DOHH2 (cell line): ENCODE data around the gene ABCA10.

Source experiments
- H3F3A ChIP-seq: fragments of 200-600 bp; sonication (generic), shearing (Covaris generic); 2 replicates; pipeline ENCODE4 v1.6.0; 2016; ENCODE audit warnings: antibody characterized with exemption, mild to moderate bottlenecking; ENCODE audit not compliant: control insufficient read depth, insufficient read depth
- H3K27ac ChIP-seq: fragments of 200-600 bp; sonication (generic); 2 replicates; pipeline ENCODE4 v1.5.1; 2014; ENCODE audit warnings: low read depth, mild to moderate bottlenecking, low read length, moderate library complexity
- H3K27me3 ChIP-seq: fragments of 200-600 bp; sonication (generic); 2 replicates; pipeline ENCODE4 v1.6.1; 2014; ENCODE audit warnings: mild to moderate bottlenecking, low read length, mixed read lengths; ENCODE audit not compliant: control insufficient read depth
- H3K36me3 ChIP-seq: fragments of 200-600 bp; sonication (generic); 2 replicates; pipeline ENCODE4 v1.6.1; 2014; ENCODE audit warnings: mild to moderate bottlenecking, low read length, moderate library complexity, mixed read lengths; ENCODE audit not compliant: control insufficient read depth
- H3K4me1 ChIP-seq: fragments of 200-600 bp; sonication (generic); 2 replicates; pipeline ENCODE4 v1.6.1; 2014; ENCODE audit warnings: mild to moderate bottlenecking, low read length, mixed read lengths; ENCODE audit not compliant: control insufficient read depth
- H3K4me2 ChIP-seq: fragments of 200-600 bp; sonication (generic); 2 replicates; pipeline ENCODE4 v1.6.0; 2014; ENCODE audit warnings: mild to moderate bottlenecking, low read length, moderate library complexity
- H3K4me3 ChIP-seq: fragments of 200-600 bp; sonication (generic); 2 replicates; pipeline ENCODE4 v1.5.1; 2014; ENCODE audit warnings: mild to moderate bottlenecking, low read length, mixed read lengths
- H3K79me2 ChIP-seq: fragments of 200-600 bp; sonication (generic); 2 replicates; pipeline ENCODE4 v1.6.1; 2014; ENCODE audit warnings: mild to moderate bottlenecking, low read length, mixed read lengths; ENCODE audit not compliant: control insufficient read depth
- H3K9me2 ChIP-seq: fragments of 200-600 bp; sonication (generic); replicated peaks from 2 replicates; pipeline ENCODE4 v1.6.1; 2014; ENCODE audit warnings: mild to moderate bottlenecking, low read length, mixed read lengths; ENCODE audit not compliant: control insufficient read depth
- H3K9me3 ChIP-seq: fragments of 200-600 bp; sonication (generic); 2 replicates; pipeline ENCODE4 v1.6.1; 2014; ENCODE audit warnings: antibody characterized with exemption, low read length, mixed read lengths; ENCODE audit not compliant: control insufficient read depth, insufficient read depth
- H4K20me1 ChIP-seq: fragments of 200-600 bp; sonication (generic); 2 replicates; pipeline ENCODE4 v1.6.0; 2014; ENCODE audit warnings: low read depth, mild to moderate bottlenecking, antibody characterized with exemption, low read length, moderate library complexity; ENCODE audit not compliant: control insufficient read depth, insufficient read depth
- CTCF ChIP-seq: fragments of 200-600 bp; sonication (generic); IDR thresholded peaks from one replicate; pipeline ENCODE4 v1.5.1; 2014; ENCODE audit warnings: antibody characterized with exemption, mild to moderate bottlenecking, low read depth, low read length; ENCODE audit not compliant: poor library complexity, severe bottlenecking
- EZH2phosphoT487 ChIP-seq: fragments of 200-600 bp; sonication (generic); IDR thresholded peaks from 2 replicates; pipeline ENCODE4 v1.6.1; 2017; ENCODE audit warnings: borderline replicate concordance, mild to moderate bottlenecking, antibody characterized with exemption, low read length, moderate library complexity, mixed read lengths

ABCA10 gene

GRCh38 chr17:69179227-69179952 is 49.2 kb downstream of the ABCA10 start:
- Histone ChIP-seq H3K4me2 (no peak overlapping the region), H3K4me1 (no peaks in the 10 kb centered on the region), H3K27ac (no peak overlapping the region), H3K27me3 (no peaks in the 10 kb centered on the region), H3K4me3 (no peak overlapping the region), H3K36me3 (no peaks in the 10 kb centered on the region), H3K9me2 (no peaks in the 10 kb centered on the region), H3K79me2 (no peaks in the 10 kb centered on the region), H3F3A (no peaks in the 10 kb centered on the region), H3K9me3 (no peaks in the 10 kb centered on the region), H4K20me1 (no peaks in the 10 kb centered on the region)
- TF ChIP-seq CTCF = no peak
- TF ChIP-seq EZH2phosphoT487 = no peak

GRCh38 chr17:69176457-69176795 is 52.2 kb downstream of the ABCA10 start:
- H4K20me1 ChIP-seq = no peaks in the 10 kb centered on the region
- H3K4me2 ChIP-seq = no peak overlapping the region
- no peaks in the 10 kb centered on the region for H3K27me3 ChIP-seq
- no peaks in the 10 kb centered on the region for H3K36me3 ChIP-seq
- H3K4me3 ChIP-seq = no peak overlapping the region
- no peaks in the 10 kb centered on the region for H3K9me2 ChIP-seq
- TF ChIP-seq EZH2phosphoT487 (no peak), CTCF (no peak)
- no peaks in the 10 kb centered on the region for H3K79me2 ChIP-seq
- no peaks in the 10 kb centered on the region for H3F3A ChIP-seq
- H3K9me3 ChIP-seq = no peaks in the 10 kb centered on the region
- H3K27ac ChIP-seq = no peak overlapping the region
- no peaks in the 10 kb centered on the region for H3K4me1 ChIP-seq

- no peaks in the 10 kb centered on the region for H3K4me1 ChIP-seq
- no peak for TF ChIP-seq CTCF
- no peak for TF ChIP-seq EZH2phosphoT487
- no peak overlapping the region for H3K4me2 ChIP-seq
- no peaks in the 10 kb centered on the region for H3K9me2 ChIP-seq
- H3K27me3 ChIP-seq = no peaks in the 10 kb centered on the region
- H3K27ac ChIP-seq = no peak overlapping the region
- H3K36me3 ChIP-seq = no peaks in the 10 kb centered on the region
- no peaks in the 10 kb centered on the region for H3F3A ChIP-seq
- H3K9me3 ChIP-seq = no peaks in the 10 kb centered on the region
- no peaks in the 10 kb centered on the region for H3K79me2 ChIP-seq
- H4K20me1 ChIP-seq = no peaks in the 10 kb centered on the region
- no peak overlapping the region for H3K4me3 ChIP-seq
Measured at GRCh38 chr17:69175625-69176456, 52.8 kb downstream of the ABCA10 start.
